Cardiac ventricle fibroblast (primary cell): Measurements from ENCODE around the gene SFXN5. TPM values are rescaled to one million over a fixed set of nuclear protein-coding genes. Genes with fewer than 3 reads are reported as not detected.

Experiments used
- total RNA-seq: library from RNA; depleted of rRNA; stranded (reverse); fragments of >200 nt; gene quantifications from 2 replicates; pipeline ENCODE4 v1.2.3, GENCODE V29; 2015

The SFXN5 gene, protein sequence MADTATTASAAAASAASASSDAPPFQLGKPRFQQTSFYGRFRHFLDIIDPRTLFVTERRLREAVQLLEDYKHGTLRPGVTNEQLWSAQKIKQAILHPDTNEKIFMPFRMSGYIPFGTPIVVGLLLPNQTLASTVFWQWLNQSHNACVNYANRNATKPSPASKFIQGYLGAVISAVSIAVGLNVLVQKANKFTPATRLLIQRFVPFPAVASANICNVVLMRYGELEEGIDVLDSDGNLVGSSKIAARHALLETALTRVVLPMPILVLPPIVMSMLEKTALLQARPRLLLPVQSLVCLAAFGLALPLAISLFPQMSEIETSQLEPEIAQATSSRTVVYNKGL
- total RNA-seq = 10.3 and 15.6 TPM in 2 replicates

DNA sequence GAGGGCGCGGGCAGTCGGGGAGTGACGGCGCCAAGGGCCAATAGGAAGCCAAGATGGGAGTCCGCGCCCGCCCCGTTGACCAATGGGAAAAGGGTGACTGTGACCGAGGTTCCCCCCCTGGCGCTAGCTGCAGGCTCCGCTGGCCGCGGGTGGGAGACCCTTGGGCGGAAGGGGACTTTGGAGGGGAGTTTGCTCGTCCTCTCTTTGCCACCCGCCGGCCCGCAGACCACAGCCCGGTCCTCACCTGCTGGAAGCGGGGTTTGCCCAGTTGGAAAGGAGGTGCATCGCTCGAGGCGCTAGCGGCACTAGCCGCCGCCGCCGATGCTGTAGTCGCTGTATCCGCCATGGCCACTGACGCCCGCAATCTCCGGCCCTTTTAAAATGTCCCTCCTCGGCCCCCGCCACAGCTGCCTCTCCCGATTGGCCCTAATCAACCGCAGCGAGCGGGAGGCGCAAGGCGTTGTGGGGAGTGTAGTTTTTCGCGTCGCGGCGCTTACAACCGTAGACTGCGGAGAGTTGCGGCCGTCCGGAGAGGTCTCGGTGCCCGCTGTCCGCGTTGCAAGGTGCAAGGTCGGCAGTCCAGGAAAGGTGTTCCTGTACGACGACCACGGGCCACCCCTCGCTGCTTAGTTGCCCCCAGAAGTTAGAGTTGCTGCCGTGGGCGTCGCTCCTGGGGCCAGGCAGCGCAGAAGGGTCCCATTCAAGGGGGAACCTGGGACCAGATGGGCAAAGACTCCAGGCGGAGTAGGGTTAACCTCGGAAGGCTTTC is at the start of gene SFXN5:
TSS of gene SFXN5 (minus strand) at position 353 of the 769 bp plus-strand sequence. CDS start at position 346, 7 bp downstream.

GRCh38 chr2:73112913-73113854 is 41.7 kb upstream of the SFXN5 start, which contains the start of gene RAB11FIP5:
TSS of gene RAB11FIP5 (minus strand) at chr2:73112948. CDS start at chr2:73112777, 171 bp downstream.

DNA sequence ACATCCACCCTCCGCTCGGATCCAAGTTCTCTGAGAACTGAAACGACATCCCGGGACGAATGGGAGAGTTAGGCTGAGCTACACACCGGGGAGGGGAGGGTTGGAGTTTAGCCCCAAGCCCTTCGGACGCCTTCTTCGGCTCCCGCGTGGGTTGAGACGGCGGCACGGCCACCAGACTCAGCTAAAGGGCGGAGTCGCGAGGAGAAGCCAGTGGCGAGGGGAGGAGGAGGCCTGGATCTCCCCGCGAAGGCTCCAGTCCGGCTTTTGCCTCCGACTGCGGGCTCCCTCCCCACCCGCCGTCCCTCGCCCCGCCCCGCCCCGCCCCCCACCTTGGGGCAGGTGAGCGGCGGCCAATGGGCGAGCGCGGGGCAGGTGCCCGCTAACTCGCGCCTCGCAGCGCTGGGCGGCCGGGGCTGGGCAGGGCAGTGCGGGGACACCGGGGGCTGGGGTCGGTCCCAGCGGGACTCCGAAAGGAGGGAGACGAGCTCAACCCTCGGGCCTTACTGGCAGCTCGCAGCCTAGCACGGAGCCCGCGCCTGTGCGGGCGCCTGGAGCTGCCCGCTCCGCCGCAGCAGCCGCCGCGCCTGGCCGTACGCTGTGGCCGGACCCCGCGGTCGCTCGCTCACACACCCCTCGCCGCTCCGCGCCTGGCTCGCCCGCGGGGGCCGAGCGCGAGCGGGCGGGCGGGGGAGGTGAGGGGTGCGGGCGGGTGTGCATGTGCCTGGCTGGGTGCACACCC is 154.2 kb downstream of the SFXN5 start, which contains the start of gene EMX1:
TSS of gene EMX1 (plus strand) at position 382 of the 739 bp plus-strand sequence. CDS start at position 716, 334 bp downstream.

Other genes with a start within 250 kb of the SFXN5 start
- 22.3 and 41.5 TPM in 2 replicates for gene EXOC6B, start 245.7 kb downstream of the SFXN5 start, total RNA-seq
- gene SPR, start 184.3 kb downstream of the SFXN5 start, total RNA-seq = 18.3 and 21.0 TPM in 2 replicates
- gene EMX1, start 154.2 kb downstream of the SFXN5 start, total RNA-seq = not detected in 2 replicates
- gene RAB11FIP5, start 41.2 kb upstream of the SFXN5 start, total RNA-seq = 32.6 and 36.6 TPM in 2 replicates
- gene NOTO, start 130.9 kb upstream of the SFXN5 start, total RNA-seq = not detected in 2 replicates
- 13.5 and 17.2 TPM in 2 replicates for gene SMYD5, start 142.5 kb upstream of the SFXN5 start, total RNA-seq
- 23.9 and 28.3 TPM in 2 replicates for gene PRADC1, start 161.5 kb upstream of the SFXN5 start, total RNA-seq
- 202 and 219 TPM in 2 replicates for gene CCT7, start 162.6 kb upstream of the SFXN5 start, total RNA-seq
- 1.7 and 2.4 TPM in 2 replicates for gene FBXO41, start 212.8 kb upstream of the SFXN5 start, total RNA-seq
- not detected in 2 replicates for gene EGR4, start 221.8 kb upstream of the SFXN5 start, total RNA-seq